Measurements from ENCODE around the gene LRRC42. TPM values are rescaled to one million over a fixed set of nuclear protein-coding genes. Genes with fewer than 3 reads are reported as not detected.

Gene LRRC42
- total RNA-seq, 1 donor from 2014 or later = 50.1 TPM

GRCh38 chr1:53943090-53943489 is 3.1 kb upstream of the LRRC42 start:
- Mint-ChIP-seq H3K9me3 (no peaks in the 10 kb centered on the region), H3K4me3 (peak overlapping the region; percentile 72), H3K27ac (peak overlapping the region; percentile 50), H3K36me3 (peaks cover 21% of the 10 kb centered on the region), H3K27me3 (no peaks in the 10 kb centered on the region), H3K4me1 (ENCODE audit: unreplicated experiment) (peaks cover 33% of the 10 kb centered on the region)
- DNase-seq (ENCODE audit: extremely low spot score, unreplicated experiment) = no peak
- TF ChIP-seq, protein P1, sequence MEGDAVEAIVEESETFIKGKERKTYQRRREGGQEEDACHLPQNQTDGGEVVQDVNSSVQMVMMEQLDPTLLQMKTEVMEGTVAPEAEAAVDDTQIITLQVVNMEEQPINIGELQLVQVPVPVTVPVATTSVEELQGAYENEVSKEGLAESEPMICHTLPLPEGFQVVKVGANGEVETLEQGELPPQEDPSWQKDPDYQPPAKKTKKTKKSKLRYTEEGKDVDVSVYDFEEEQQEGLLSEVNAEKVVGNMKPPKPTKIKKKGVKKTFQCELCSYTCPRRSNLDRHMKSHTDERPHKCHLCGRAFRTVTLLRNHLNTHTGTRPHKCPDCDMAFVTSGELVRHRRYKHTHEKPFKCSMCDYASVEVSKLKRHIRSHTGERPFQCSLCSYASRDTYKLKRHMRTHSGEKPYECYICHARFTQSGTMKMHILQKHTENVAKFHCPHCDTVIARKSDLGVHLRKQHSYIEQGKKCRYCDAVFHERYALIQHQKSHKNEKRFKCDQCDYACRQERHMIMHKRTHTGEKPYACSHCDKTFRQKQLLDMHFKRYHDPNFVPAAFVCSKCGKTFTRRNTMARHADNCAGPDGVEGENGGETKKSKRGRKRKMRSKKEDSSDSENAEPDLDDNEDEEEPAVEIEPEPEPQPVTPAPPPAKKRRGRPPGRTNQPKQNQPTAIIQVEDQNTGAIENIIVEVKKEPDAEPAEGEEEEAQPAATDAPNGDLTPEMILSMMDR (conservative IDR thresholded peaks at IDR 0.05) = no peak

GRCh38 chr1:53943490-53944043 is 2.6 kb upstream of the LRRC42 start:
- peak overlapping the region; percentile 50 for H3K27ac Mint-ChIP-seq
- H3K9me3 Mint-ChIP-seq = no peaks in the 10 kb centered on the region
- TF ChIP-seq, protein P1 (conservative IDR thresholded peaks at IDR 0.05) = no peak
- H3K36me3 Mint-ChIP-seq = peaks cover 16% of the 10 kb centered on the region
- no peak for DNase-seq (ENCODE audit: extremely low spot score, unreplicated experiment)
- peaks cover 37% of the 10 kb centered on the region for H3K4me1 Mint-ChIP-seq (ENCODE audit: unreplicated experiment)
- H3K4me3 Mint-ChIP-seq = peak overlapping the region; percentile 72
- H3K27me3 Mint-ChIP-seq = no peaks in the 10 kb centered on the region

DNA sequence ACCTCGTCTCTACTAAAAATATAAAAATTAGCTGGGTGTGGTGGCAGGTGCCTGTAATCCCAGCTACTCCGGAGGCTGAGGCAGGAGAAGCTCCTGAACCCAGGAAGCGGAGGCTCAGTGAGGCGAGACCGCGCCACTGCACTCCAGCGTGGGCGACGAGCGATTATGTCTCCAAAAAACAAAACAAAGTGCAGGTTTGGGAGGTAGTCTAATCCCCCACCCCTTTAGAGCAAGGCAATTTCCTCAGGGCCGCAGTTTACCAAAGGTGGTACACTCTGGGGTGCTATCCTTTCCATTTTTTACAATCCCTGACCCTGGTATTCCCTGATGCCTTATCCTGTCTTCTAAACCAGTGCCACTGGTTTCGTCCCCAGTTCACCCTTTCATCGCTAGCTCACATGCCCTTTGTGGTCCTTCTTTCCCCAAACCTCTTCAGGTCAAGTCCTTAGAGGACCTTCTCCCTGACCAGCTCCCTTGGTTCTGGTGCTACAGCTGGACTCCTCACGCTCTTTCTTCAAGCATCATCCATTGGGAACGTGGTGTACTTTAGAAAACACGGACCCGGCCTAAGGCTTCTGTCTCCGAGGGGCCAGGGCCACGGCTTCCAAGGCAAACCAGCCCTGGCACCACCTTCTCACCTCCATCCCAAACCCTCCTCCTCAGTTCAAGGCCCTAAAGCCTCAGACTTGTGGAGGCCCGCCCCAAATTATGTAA is 1.5 kb upstream of the LRRC42 start:
- H3K36me3 Mint-ChIP-seq = peaks cover 11% of the 10 kb centered on the region
- H3K4me3 Mint-ChIP-seq = peak overlapping the region; percentile 95
- no peak for DNase-seq (ENCODE audit: extremely low spot score, unreplicated experiment)
- no peaks in the 10 kb centered on the region for H3K27me3 Mint-ChIP-seq
- peak overlapping the region; percentile 94 for H3K27ac Mint-ChIP-seq
- TF ChIP-seq, protein P1 (conservative IDR thresholded peaks at IDR 0.05) = no peak
- no peaks in the 10 kb centered on the region for H3K9me3 Mint-ChIP-seq
- H3K4me1 Mint-ChIP-seq (ENCODE audit: unreplicated experiment) = peaks cover 47% of the 10 kb centered on the region

DNA sequence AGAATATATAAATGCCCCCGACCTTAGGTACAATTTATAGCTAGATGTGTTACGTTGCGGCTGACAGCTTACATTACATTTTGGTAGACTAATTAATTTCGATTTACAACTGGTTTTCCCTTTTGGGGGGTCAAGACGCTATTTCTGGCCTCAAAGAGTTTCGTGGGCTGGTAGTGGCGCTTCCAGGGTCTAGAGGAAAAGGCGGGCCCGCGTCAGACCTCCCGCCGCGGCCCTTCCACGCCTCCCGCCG is 1.0 kb upstream of the LRRC42 start:
- Mint-ChIP-seq H3K9me3 (no peaks in the 10 kb centered on the region), H3K4me3 (peak overlapping the region; percentile 95), H3K27ac (peak overlapping the region; percentile 94), H3K36me3 (peaks cover 9% of the 10 kb centered on the region), H3K4me1 (ENCODE audit: unreplicated experiment) (peaks cover 51% of the 10 kb centered on the region), H3K27me3 (no peaks in the 10 kb centered on the region)
- DNase-seq (ENCODE audit: extremely low spot score, unreplicated experiment) = no peak
- TF ChIP-seq, protein P1 (conservative IDR thresholded peaks at IDR 0.05) = no peak

DNA sequence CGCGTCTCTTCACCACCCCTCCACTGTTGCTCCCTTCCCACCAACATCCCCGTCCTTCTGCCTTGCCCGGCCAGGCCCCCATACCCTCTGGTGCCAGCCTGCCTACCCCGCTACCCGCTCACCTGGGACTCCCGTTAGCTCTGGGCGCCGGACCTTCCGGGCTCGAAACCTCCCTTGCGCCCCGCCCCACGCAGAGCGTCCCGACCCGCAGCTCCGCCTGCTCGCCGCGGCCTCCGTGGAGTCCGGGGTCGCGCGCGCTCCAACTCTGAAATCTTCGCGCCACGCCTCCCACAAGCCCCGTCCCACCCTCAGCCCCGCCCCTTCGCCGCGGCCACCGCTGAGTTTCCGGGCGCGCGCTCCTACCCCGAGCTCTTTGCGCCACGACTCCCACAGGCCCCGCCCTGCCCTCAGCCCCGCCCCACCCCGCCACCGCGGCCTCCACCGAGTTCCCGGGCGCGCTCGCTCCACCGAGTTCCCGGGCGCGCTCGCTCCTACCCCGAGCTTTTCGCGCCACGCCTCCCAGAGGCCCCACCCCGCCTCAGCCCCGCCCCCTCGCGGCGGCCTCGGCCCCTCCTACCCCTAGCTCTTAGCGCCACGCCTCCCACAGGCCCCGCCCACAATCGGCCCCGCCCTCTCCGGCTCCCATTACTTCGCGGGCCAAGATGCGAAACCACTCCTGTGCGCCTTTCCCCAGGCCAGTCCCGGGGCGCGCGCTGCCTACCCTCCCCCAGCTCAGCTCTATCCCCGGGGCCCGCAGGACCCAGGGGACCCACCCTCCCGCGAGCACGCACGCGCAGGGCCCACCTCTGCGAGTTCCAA is 508 bp upstream of the LRRC42 start, which contains the start of gene IFT25:
Gene IFT25, minus strand, starts transcription at position 267 of the 819 bp plus-strand sequence. CDS start 5,617 bp downstream, outside the sequence.
- Mint-ChIP-seq H3K27me3 (no peaks in the 10 kb centered on the region), H3K9me3 (no peaks in the 10 kb centered on the region), H3K4me3 (peak within 1 kb of the TSS; percentile 95), H3K36me3 (peaks cover 6% of the 10 kb centered on the region), H3K4me1 (ENCODE audit: unreplicated experiment) (peaks cover 51% of the 10 kb centered on the region), H3K27ac (peak within 1 kb of the TSS; percentile 94)
- DNase-seq (ENCODE audit: extremely low spot score, unreplicated experiment) = peak; percentile 99
- TF ChIP-seq, protein P1 (conservative IDR thresholded peaks at IDR 0.05) = no peak
